ENCODE results near the gene FXYD4.
A peak's percentile ranks its signal among the peaks of the same experiment; 100 is the strongest.
"Not testable (repeated sequence)": the region's sequence is repeated elsewhere in the genome, so short reads cannot be mapped to it uniquely, and the experiment has no call there.

The FXYD4 gene

DNA sequence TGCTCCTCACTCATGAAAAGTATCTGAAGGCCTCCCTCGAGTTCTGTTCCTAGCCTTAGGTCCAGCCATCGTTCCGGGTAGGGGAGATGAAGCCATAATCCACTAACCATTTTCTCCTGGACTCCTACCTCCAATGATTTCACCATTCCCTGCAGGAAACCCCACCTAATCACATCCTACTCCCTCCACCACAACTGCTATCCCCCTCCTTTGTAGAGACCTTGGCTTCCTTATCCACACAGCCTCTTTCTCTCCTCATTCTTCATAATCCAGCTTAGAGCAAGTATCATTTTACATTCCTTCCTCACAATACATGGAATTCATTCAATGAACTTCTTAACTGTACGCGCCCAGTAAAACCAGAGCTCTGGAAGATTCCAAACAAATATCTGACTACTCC is 18.9 kb downstream of the FXYD4 start:
- no peak overlapping the region for H3K27ac ChIP-seq
- TF ChIP-seq ZFX (IDR thresholded peaks at IDR 0.05): no peak
- TF ChIP-seq, protein P1, sequence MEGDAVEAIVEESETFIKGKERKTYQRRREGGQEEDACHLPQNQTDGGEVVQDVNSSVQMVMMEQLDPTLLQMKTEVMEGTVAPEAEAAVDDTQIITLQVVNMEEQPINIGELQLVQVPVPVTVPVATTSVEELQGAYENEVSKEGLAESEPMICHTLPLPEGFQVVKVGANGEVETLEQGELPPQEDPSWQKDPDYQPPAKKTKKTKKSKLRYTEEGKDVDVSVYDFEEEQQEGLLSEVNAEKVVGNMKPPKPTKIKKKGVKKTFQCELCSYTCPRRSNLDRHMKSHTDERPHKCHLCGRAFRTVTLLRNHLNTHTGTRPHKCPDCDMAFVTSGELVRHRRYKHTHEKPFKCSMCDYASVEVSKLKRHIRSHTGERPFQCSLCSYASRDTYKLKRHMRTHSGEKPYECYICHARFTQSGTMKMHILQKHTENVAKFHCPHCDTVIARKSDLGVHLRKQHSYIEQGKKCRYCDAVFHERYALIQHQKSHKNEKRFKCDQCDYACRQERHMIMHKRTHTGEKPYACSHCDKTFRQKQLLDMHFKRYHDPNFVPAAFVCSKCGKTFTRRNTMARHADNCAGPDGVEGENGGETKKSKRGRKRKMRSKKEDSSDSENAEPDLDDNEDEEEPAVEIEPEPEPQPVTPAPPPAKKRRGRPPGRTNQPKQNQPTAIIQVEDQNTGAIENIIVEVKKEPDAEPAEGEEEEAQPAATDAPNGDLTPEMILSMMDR (conservative IDR thresholded peaks at IDR 0.05): no peak

DNA sequence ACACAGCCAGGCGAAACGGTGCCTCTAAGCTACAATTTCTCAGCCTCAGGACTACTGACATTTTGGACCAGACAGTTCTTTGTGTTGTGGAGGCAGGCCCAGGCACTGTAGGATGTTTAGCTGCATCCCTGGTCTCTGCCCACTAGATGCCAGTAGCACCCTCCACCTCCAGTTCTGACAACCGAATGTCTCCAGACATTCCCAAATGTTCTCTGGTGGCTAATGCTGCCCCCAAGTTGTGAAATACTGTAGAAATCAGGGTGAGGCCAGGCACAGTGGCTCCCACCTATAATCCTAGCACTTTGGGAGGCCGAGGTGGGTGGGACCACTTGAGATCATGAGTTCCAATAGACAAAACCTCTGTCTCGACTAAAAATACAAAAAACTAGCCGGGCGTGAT is 19.3 kb downstream of the FXYD4 start:
- no peak for TF ChIP-seq ZFX (IDR thresholded peaks at IDR 0.05)
- TF ChIP-seq, protein P1 (conservative IDR thresholded peaks at IDR 0.05): no peak; the same call in 1 of the 2 replicates
- no peak overlapping the region for H3K27ac ChIP-seq

DNA sequence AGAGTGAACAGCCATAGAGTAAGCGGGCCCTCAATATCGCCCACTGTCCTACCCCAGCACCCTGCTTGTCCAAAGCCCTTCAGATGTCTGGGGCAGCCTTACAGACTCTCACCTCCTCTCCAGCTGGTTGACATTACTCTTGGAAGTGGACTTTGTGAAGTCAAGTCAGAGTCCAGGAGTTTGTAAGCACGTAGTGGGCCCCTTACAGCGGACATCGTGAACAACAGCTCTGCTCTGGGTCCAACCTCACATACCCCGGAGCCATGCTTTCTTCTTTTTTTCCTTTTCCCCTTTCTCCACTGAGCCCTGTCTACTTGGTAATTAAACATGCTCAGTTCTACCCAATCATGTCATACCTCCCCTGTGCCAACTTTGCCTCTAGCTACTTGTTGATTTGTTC is 20.1 kb downstream of the FXYD4 start:
- no peak for TF ChIP-seq ZFX (IDR thresholded peaks at IDR 0.05)
- TF ChIP-seq, protein P1 (conservative IDR thresholded peaks at IDR 0.05): no peak
- no peak overlapping the region for H3K27ac ChIP-seq

DNA sequence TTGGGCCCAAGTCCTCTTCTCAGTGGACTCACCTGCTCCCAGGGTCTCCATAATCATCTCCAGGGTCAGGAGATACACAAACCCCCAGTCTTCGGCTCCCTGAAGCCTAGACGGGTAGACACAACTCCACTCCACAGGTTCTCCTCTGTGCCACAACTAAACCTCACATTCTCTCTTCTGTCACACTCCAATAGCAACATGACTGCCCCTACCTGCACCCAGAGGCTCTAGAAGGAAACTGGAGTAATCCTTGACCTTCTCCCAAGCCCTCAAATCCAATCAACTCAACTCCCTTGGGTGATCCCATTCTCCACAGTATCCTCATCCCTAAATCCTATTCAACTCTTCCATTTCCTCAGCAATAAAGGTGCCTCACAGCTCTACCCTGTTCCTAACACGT is 21.3 kb downstream of the FXYD4 start:
- no peak for TF ChIP-seq ZFX (IDR thresholded peaks at IDR 0.05)
- TF ChIP-seq, protein P1 (conservative IDR thresholded peaks at IDR 0.05): no peak
- no peak overlapping the region; the same call in 1 of the 2 replicates for H3K27ac ChIP-seq

DNA sequence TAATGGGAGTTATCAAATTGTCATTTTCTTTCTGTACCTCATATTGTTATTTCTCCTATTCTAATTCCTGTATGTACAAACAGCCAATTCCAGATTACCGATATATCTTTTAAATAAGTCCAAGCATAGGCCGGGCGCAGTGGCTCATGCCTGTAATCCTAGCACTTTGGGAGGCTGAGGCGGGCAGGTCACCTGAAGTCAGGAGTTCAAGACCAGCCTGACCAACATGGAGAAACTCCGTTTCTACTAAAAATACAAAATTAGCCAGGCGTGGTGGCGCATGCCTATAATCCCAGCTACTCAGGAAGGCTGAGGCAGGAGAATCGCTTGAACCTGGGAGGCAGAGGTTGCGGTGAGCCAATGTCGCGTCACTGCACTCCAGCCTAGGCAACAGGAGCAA is 21.8 kb downstream of the FXYD4 start:
- not testable (repeated sequence) for H3K27ac ChIP-seq

DNA sequence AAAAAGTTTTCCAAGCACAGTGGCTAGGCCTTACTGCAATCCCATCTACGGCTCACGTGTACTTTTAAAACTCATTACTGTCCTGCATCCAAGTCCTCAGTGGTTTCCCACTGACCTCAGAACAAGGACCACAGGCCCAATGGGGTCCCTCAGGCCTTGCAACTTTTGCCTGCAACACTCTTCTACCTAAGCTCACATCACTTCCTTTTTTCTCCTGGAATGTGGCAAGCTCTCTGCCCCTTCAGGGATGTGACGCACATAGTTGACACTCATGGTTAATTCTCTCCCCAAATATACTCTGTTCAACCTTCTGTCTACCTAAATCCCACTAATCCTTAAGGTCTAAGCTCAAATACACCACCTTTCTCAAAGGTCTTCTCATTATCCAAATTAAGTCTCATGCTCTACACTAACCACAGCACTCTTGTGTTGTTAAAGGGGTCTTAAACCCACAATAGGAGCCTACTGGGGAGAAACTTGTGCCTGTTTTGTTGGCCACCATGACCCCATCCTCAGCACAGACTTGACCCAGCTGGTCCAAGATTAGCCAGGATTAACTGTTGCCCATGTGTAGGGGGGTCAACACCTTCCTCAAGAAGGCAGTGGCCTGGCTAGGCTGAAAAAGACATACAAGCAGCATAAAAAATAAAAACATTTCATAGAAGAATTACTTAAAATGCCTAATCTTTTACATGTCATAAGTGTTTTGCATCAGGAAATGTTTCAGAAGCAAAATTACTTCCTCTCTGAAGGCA is 22.3 kb downstream of the FXYD4 start:
- TF ChIP-seq ZFX (IDR thresholded peaks at IDR 0.05): no peak
- TF ChIP-seq, protein P1 (conservative IDR thresholded peaks at IDR 0.05): no peak
- H3K27ac ChIP-seq: no peak overlapping the region; the same call in 1 of the 2 replicates

DNA sequence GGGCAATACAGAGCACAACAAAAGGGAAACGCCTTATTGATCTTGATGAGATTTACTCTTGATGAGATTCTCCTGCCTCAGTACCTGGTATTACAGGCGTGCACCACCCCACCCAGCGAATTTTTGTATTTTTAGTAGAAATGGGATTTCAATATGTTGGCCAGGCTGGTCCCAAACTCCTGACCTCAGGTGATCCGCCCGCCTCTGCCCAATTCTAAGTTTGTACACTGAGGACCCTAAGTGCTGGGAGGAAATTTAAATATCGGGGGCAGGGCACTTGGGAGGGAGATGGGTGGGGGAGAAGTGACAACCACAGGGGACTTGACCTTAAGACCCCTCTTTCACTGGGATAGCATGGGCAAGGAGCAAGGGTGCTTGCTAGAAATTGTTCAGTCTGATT is 23.4 kb downstream of the FXYD4 start:
- TF ChIP-seq, protein P1 (conservative IDR thresholded peaks at IDR 0.05): no peak
- no peak for TF ChIP-seq ZFX (IDR thresholded peaks at IDR 0.05)
- H3K27ac ChIP-seq: peak overlapping the region; percentile 26; the same call in 1 of the 2 replicates

DNA sequence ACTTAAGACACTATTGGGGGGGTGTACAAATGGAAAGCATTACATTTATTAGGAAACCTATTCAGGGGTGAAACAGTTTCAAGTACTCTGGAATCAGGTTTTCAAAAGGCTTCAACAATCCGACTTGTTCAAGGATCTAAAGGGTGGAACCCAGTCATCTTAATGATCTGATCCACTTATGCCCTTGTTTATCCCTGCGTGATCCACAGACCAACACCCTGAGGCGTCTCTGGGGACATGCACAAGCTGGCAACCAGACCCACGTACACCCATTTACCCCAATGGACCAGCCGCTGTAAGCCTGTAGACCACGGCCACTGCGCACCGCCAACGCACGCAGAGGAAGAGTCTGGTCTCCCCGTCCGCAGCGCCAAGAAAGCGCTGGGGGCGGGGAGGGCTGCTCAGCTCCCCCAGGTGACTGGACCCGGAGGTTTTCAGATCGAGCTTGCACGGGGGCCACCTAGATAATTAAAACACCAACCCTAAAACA is 24.2 kb downstream of the FXYD4 start:
- peak overlapping the region; percentile 98 for H3K27ac ChIP-seq

More for the DNA sequence above, 24.2 kb downstream of the FXYD4 start:
- TF ChIP-seq, protein P1 (conservative IDR thresholded peaks at IDR 0.05): no peak
- TF ChIP-seq ZFX (IDR thresholded peaks at IDR 0.05): no peak

Data from C4-2B (cell line).